Fibroblast of lung (primary cell): ENCODE data around the gene GRIK1.

Experiments
- CTCF ChIP-seq, 2 donors: IDR thresholded peaks in 1 of 2; conservative IDR thresholded peaks in 1 of 2; 1 replicate in 1 of 2; 2 replicates in 1 of 2; pipeline ENCODE4 v1.5.1; 2011 to 2012; ENCODE audit warnings: low read length in 2 of 2, control low read depth in 1 of 2, inconsistent platforms in 1 of 2, low read depth in 1 of 2, mild to moderate bottlenecking in 1 of 2
- EZH2 ChIP-seq: IDR thresholded peaks from 2 replicates; pipeline ENCODE4 v1.5.1; 2012; ENCODE audit warnings: low read length, control low read depth, mild to moderate bottlenecking; ENCODE audit errors: missing control alignments

DNA sequence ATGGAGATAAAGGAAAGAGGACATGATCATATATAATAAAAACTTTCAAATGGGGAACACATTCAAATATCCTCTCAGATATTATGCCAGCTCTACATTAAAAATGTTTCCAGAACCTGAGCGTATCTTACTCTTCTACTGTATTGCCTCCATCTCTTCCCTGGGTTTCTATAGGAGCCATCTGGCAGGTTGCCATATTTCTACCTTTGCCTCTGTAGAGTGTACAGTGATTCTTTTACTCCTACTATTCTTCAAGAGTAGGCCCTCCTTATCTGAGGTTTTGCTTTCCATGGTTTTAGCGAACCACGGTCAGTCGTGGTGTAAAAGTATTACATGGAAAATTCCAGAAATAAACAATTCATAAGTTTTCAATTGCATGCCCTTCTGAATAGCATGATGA lies 259.5 kb downstream of the GRIK1 start:
- no peak for TF ChIP-seq CTCF (conservative IDR thresholded peaks at IDR 0.05 in 1 of 2, IDR thresholded peaks at IDR 0.05 in 1 of 2; ENCODE audit: low read depth in 1 of 2, low read length in 2 of 2)
- no peak for TF ChIP-seq EZH2
